ENCODE measurements around the gene URAD.
"Not testable (repeated sequence)": the region's sequence is repeated elsewhere in the genome, so short reads cannot be mapped to it uniquely, and the experiment has no call there.

URAD gene

GRCh38 chr13:27988520-27988919 is at the start of gene URAD:
Gene URAD, minus strand, starts transcription at chr13:27988693. Its CDS starts 56 bp downstream, at chr13:27988637.
- DNase-seq, result no peak

GRCh38 chr13:28037399-28037798 is 48.9 kb upstream of the URAD start:
- DNase-seq, result no peak

DNA sequence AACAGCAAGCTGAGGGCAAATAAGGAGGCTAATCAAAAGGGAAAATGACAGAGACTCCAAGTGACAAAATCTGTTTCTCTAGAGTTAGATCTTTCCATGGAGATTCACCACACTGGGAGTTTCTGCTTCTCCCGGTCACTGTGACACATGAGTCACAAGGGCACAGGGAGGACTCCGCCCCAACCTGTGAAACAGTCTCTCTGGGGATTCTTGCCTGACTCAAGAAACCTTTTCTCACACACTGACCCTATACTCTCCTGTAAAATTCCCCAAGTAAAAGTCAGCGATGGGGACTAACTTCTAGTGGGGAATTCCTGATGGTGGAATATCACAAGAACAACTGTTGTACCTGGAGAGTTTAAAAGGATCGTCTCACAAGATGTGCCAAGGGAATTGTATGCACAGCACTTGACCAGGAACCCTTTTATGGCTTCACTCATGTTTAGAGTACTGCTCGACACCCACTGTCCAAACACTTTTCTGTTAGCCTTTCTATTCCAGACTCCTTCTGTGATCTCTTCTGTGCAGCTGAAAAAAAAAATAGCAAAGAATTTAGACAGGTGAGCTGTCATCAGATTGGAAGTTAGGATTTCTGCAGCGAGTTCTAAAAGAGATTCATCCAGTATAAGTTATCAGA is 46.8 kb upstream of the URAD start:
- DNase-seq, result no peak

DNA sequence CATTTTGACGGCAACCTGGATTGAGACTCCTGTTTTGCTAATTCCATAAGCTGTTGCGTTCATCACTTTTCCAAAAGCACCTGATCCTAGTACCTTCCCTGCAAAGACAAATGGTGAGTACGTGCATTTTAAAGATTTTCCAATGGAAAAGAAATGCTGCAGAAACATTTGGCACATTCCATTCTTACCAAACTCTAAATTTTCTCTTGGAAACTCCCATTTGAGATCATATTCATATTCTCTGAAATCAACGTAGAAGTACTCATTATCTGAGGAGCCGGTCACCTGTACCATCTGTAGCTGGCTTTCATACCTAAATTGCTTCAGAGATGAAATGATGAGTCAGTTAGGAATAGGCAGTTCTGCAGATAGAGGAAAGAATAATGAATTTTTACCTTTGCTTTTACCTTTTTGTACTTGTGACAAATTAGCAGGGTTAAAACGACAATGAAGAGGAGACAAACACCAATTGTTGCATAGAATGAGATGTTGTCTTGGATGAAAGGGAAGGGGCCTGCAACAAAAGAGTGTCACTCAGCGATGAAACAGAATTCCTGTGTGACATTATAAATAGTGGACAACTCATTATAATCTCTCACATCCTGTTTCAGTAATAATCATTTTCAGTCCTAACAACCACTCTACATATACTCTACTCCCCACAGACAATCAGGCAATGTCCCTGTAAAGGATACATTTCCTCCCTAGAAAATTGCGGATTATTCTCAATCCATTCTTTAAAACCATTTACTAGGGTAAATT is 45.6 kb upstream of the URAD start:
- no peak for DNase-seq

GRCh38 chr13:28032438-28032837 is 43.9 kb upstream of the URAD start:
- not testable (repeated sequence) for DNase-seq

GRCh38 chr13:28031896-28032288 is 43.4 kb upstream of the URAD start:
- DNase-seq, result no peak

GRCh38 chr13:28031220-28031895 is 42.9 kb upstream of the URAD start:
- no peak for DNase-seq

- no peak for DNase-seq
Measured at GRCh38 chr13:28027607-28028364, 39.3 kb upstream of the URAD start.

- no peak for DNase-seq
Measured at GRCh38 chr13:28027071-28027470, 38.6 kb upstream of the URAD start.

DNA sequence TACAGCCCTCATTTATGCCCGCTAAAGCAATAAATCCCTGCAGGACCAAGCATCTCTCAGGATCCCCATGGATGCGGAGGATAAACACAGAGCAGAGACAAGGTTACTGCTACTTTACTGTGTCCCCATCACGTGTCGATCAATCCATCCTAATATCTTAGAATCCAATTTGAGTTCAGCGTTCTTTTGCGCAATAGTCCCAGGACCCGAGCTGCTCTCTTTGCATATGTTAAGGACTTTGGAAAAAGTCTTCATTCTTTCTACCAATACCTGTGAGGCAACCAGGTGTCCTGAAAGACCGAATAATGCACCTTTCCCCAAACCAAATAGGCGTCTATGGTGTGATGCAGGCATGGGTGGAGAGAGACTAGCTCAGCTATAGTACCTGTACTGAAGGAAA is 38.0 kb upstream of the URAD start:
- DNase-seq, result no peak

DNA sequence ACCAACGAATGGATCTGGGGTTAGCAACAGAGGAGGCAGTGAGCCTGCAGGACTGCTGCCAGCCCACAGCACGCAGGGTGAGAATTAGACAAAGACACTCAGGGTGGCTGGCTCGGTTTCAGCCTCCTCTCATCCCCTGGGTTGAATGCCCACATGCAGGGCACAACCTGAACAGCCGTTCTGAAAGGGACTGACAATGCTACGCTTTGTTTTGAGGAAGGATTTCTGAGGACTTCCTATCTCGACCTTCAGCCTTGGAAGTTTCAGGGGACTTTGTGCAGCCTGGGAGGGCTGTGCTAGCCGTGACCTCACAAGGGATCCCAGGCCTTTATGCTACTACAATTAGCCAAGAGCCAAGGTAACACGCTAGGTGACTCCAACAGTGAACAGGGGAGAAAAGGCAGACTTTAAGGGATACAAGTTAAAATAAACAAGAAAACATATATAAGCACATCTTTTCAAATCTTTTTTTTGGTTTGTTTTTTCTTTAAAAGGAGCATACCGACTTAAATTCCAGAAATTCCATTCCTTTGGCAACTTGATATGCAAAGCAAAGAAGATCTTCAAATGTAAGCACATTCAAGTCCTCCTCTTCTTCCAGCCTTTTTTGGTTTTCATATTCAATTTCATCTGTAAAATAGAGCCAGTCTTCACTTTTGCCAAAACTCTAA is 34.5 kb upstream of the URAD start:
- DNase-seq, result no peak

DNA sequence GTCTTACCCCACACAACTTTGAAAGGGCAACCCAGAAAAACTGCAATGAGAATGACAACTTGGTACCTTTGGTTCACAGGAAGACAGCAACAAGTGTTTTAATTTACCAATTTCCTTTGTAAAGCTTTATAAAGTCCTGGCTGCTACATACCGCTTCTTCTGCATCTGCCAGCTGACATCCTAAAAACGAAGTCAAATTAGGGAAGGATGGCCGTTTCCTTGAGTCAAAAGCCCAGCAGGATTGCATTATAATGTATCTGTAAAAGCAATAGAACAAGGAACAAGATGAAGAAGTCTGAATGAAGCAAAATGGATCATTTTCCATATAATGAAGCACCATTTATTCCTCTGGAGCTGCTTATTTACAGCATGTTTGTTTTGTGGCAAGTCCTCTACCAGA is 25.8 kb upstream of the URAD start:
- DNase-seq, result no peak

- no peak for DNase-seq
Measured at GRCh38 chr13:28013482-28013881, 25.0 kb upstream of the URAD start.

DNA sequence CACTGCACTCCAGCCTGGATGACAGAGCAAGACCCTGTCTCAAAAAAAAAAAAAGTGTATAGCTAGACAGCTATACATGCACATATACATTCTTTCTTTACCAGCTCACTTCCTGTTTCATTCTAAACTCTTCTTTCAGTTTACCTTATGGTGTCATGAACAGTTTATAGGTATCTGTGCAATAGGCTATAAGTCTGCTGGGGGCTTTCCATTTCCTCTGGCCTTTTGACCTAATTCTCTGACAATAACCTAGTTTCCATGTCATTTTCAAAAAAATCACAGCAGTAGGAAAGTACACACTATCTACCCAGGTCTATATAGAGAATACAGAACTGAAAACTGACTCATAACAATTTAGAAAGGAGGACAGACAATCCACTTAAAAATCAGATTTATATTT is 24.4 kb upstream of the URAD start:
- DNase-seq, result no peak

- DNase-seq, result no peak
Measured at GRCh38 chr13:28012383-28012782, 23.9 kb upstream of the URAD start.

GRCh38 chr13:28010046-28010445 is 21.6 kb upstream of the URAD start:
- DNase-seq, result no peak

GRCh38 chr13:28005016-28005415 is 16.5 kb upstream of the URAD start:
- DNase-seq, result not testable (repeated sequence)

DNA sequence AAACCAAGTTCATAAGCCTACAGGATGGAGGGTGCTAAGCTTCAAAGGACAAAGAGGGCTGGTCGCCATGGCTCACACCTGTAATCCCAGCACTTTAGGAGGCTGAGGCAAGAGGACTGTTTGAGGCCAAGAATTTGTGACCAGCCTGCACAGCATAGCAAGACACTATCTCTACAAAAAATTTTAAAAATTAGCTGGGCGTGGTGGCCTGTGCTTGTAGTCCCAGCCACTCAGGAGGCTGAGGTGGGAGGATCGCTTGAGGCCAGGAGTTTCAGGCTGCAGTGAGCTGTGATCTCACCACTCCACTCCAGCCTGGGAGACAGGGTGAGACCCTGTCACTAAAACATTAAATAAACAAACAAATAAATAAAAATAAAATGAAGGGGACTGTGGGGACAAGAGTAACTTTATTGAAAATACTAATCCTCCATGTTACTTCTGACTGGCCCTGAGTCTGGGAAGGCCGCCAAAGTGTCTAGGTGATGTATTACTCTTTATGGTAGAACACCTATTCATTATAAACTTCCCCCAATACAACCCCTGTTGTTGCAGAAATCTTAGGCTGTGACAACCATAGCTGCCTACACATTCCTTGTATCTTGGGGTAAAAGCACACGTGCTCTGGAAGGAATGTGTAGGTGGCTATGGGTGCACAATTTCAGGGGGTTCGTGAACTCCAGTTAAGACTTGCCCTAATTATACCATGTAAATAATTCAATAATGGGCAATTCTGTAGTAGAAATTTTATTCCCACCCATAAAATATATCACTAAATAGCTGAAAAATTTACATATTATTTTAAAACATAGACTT is 14.6 kb upstream of the URAD start:
- no peak for DNase-seq

DNA sequence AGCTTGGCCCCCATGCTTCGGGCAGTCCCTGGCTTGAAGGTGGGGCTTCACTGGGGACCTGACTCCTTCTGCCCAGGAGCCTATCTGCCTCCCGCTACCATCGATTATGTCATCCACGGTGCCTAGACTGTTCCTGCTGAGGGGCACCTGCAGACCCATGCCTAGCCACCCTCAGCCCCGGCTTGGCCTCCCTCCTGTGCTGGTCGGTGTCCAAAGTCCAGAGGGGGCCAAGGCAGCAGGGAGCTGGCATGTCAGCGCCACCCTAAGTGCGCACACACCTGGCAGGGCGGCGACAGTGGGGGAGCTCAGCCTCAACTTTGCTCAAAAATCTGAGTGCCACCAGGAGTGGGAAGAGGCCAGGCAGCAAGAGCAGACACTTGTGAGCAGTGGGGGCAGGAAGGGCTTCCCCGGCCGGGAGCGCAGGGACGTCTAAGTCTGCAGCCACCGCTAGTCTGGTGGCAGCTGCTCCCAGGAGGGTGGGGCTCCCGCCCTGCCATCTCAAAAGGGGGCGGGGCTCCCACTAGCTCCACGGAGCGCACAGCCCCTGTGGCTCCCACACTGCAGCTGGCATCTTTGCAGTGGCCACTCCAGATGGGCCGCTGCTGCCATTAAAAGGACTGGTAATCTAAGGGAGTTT is 13.5 kb upstream of the URAD start:
- DNase-seq, result no peak

DNA sequence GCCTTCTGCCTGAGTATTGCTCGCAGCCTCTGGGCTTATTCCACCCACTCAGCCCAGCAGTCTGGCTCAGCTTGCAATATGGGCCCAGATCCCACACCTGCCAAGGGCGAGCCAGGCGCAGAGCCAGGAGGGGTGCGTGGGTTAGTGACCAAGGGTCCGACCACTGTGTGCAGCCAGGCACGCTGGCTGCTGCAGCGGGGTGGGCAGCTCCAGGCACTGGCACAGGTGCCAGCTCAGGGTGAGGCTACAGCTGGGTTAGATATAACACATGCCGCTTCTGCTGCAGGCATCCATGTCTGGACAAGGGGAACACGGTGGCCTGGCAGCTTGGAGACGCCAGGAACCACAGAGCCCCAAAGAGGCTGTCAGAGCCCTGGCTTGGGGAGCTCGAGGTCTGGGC is 12.6 kb upstream of the URAD start:
- DNase-seq, result no peak

DNA sequence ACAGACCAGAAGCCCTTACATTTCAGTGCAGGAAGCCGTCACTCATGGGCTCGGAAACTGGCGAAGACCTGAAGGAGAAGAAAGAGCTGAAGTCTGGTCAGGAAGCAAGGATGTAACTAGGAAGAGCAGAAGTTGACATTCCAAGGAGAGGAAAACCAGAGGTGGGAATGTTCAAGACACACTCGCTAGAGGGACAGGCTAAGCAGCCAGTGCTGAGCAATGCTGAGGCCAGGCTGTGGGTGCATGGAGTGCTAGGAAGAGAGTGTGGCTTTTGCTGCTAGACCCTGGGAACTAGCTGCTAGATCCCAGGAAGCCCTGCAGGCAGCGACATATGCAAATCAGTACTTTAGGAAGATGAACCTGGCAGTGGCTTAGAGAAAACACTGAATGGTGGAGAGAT is 12.1 kb upstream of the URAD start:
- DNase-seq, result no peak
